ENCODE data around the gene BLVRA. TPM values are rescaled to one million over a fixed set of nuclear protein-coding genes. Genes with fewer than 3 reads are reported as not detected.

The BLVRA gene
- total RNA-seq, 1 experiment from 2014 or later = 40.7 TPM

- H2BK12ac ChIP-seq (ENCODE audit: insufficient read length, low read depth, low read length) = no peak overlapping the region
- H3K23ac ChIP-seq (ENCODE audit: insufficient read length, low read depth, low read length) = no peak overlapping the region
- H3K4me1 ChIP-seq (ENCODE audit: insufficient read depth, low read length) = no peaks in the 10 kb centered on the region
- no peaks in the 10 kb centered on the region for H3K79me2 ChIP-seq (ENCODE audit: insufficient read depth, low read length)
- H3K23me2 ChIP-seq (ENCODE audit: insufficient read length, low read depth, low read length, poor library complexity, severe bottlenecking) = no peaks in the 10 kb centered on the region
- no peak overlapping the region for H3K56ac ChIP-seq (ENCODE audit: insufficient read length, low read depth, low read length)
- DNase-seq = no peak
- H4K8ac ChIP-seq (replicated peaks; ENCODE audit: insufficient read length, low read depth, low read length) = no peak overlapping the region
- no peaks in the 10 kb centered on the region for H3K9me3 ChIP-seq (ENCODE audit: control insufficient read depth, low read depth, low read length)
- peaks cover 11 to 28% (median 24%) of the 10 kb centered on the region in 3 experiments for H3K36me3 Mint-ChIP-seq (ENCODE audit: insufficient read depth in 1 of 3, low read depth in 3 of 3)
- no peak for TF ChIP-seq CTCF (conservative IDR thresholded peaks at IDR 0.05)
- H2BK5ac ChIP-seq (ENCODE audit: insufficient read length, low read length) = no peak overlapping the region
- H2AFZ ChIP-seq (ENCODE audit: low read length) = no peak overlapping the region
- no peak overlapping the region for H2BK120ac ChIP-seq (ENCODE audit: low read depth, low read length, poor library complexity, severe bottlenecking)
- peaks cover 3 to 4% of the 10 kb centered on the region in 2 experiments for H3K4me1 Mint-ChIP-seq
- H3K27me3 Mint-ChIP-seq (ENCODE audit: low read depth) = no peaks in the 10 kb centered on the region
- H3T11ph ChIP-seq (ENCODE audit: low read length) = no peak overlapping the region
- no peak overlapping the region for H3K18ac ChIP-seq (ENCODE audit: insufficient read length, low read depth, low read length)
- H2BK20ac ChIP-seq (ENCODE audit: low read depth, low read length, poor library complexity, severe bottlenecking) = no peak overlapping the region
- H3K79me1 ChIP-seq (ENCODE audit: insufficient read depth, low read depth, low read length, poor library complexity, severe bottlenecking) = no peaks in the 10 kb centered on the region
- H3K27ac ChIP-seq (ENCODE audit: insufficient read length, low read depth, low read length) = no peak overlapping the region
- H4K20me1 ChIP-seq (ENCODE audit: control insufficient read depth, insufficient read depth, insufficient read length) = no peaks in the 10 kb centered on the region
- no peaks in the 10 kb centered on the region; a peak in 1 of 5 replicates for H3K9me3 Mint-ChIP-seq
- no peak overlapping the region for H4K91ac ChIP-seq (ENCODE audit: insufficient read length, low read depth, low read length)
- no peak overlapping the region for H2BK15ac ChIP-seq (ENCODE audit: low read depth, low read length)
- WGBS (ENCODE audit: extremely low coverage, insufficient read length, low lambda C conversion rate) = no CpG with 5 or more reads among the region's 2 CpGs
- no peak overlapping the region; a peak in 1 of 7 replicates for H3K27ac Mint-ChIP-seq
- H4K5ac ChIP-seq (ENCODE audit: insufficient read length, low read depth, low read length) = no peak overlapping the region
- no peak overlapping the region for H3K4me3 Mint-ChIP-seq
- no peak overlapping the region for H3K4me2 ChIP-seq (ENCODE audit: insufficient read depth, insufficient read length, low read length)
- no peak overlapping the region for H3K9ac ChIP-seq (ENCODE audit: extremely low read depth, insufficient read length, low read length)
- no peak overlapping the region for H3K14ac ChIP-seq (ENCODE audit: insufficient read depth, low read length)
- no peak overlapping the region for H3K4ac ChIP-seq (ENCODE audit: low read depth, low read length)
- no peak overlapping the region for H2AK5ac ChIP-seq (ENCODE audit: insufficient read length, low read length)
- H3K27me3 ChIP-seq (ENCODE audit: insufficient read depth, low read length) = no peaks in the 10 kb centered on the region
These were observed 45.4 kb downstream of the BLVRA start for GRCh38 chr7:43803865-43804264.

Measured in H9 (cell line).